Measurements from ENCODE around the gene NPM1.

The NPM1 gene

GRCh38 chr5:171429543-171429910 lies 41.9 kb downstream of the NPM1 start:
- DNase-seq = peak; percentile 43

DNA sequence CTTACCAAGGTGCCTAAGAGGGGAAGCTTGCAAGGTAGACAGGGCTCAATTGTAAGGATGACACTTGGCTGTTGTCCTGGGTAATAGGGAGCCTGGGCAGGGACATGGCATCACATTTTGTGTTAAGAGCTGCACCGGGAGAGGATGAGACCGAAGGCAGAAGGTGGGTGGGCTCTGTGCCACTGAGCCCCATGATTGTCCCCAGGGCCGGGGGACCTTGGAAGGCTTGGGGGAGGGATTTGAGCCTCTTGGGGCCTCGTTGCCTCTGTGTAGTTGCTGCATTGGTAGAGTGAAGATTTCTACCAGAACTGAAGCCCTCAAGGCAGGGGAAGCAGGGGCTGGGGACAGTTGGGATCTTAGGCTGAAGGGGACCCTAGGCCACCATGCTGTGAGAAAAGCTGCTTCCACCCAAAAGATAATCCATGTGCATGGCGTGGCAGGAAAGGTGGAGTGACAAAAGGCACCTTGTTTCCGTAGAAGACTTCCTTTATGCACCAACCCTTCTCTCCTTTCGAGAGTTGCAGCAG lies 43.7 kb downstream of the NPM1 start:
- DNase-seq = peak; percentile 39

DNA sequence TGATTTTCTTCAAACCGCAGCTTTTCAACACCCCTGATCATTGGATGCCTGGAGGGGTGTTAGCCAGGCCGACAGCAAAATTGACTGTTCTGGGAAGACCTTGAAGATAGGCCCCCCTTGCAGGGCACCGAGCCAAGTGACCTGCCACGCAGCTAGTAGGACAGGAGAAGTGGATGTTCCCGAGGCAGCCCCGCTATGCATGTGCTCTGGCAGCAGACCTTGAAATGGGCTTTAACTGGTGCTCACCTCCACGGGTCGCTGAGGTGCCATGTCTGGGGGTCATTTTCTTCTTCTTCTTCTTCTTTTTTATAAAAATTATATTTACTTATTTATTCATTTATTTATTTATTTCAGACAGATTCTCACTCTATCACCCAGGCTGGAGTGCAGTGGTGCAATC lies 44.4 kb downstream of the NPM1 start:
- DNase-seq = peak; percentile 52

DNA sequence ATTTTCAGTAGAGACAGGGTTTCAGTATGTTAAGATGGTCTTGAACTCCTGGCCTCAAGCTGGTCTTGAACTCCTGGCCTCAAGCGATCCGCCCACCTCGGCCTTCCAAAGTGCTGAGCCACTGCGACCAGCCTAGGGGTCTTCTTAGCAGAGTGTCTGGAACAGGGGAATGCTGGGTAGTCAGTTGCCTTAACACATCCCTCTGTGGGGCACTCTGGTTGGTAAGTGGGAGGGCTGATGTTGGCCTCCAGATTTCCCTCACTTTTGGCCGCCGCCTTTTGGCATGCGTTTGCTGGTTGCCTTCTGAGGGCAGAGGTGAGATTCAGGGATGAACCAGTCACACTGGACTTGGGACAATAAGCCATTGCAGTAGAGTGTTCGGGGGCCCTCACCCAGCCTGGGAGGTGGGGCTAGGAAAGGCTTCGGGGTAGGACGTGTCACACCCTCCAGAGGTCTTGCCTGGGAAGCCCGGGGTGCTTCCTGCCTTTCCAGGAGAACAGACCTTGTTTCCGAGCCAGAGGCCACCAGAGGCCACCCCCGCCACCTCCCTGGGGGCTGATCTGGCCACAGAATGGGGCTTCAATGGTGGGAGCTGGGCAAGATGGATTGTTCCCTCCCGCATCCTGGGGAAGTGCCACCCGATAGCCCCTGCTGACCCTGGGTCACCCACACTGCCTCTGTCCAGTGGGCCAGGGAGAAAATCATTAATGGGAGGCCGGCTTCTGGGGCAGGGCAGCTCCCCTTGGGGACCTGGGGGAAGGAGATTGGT lies 45.1 kb downstream of the NPM1 start:
- DNase-seq = no peak

- no peak for DNase-seq
These were observed 45.7 kb downstream of the NPM1 start for GRCh38 chr5:171433352-171433698.

DNA sequence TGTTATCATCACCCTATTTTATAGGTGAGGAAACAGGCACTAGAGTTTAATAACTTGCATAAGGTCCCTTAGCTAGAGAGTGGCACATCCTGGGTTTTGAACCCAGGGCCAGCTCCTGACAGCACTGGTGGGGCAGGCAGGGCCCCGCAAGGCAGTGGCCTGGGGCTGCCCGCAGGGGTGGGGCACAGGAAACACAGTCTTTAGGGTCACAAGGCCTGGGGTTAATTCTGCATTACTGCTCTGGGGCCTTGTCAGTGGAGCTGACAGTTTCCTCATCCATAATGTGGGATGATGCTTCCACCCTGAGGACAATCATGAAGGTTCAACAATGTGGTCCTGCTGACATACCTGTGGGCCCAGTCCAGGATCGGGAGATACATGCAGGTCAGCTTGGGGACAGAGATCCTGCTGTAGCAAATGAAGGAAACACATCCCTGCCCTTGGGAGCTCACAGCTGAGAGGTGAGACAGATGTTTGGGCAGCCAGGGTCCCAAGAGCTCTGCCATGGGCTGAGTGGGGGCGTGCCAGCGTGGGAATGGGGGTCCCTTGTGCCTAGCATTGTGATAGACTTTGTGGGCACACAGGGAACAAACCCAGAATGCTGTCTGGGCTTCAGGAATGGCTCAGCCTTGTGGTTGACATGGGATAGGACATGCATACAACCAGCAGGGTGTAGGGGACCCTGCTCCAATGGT lies 46.5 kb downstream of the NPM1 start:
- no peak for DNase-seq

GRCh38 chr5:171434874-171435273 lies 47.2 kb downstream of the NPM1 start:
- DNase-seq = no peak

DNA sequence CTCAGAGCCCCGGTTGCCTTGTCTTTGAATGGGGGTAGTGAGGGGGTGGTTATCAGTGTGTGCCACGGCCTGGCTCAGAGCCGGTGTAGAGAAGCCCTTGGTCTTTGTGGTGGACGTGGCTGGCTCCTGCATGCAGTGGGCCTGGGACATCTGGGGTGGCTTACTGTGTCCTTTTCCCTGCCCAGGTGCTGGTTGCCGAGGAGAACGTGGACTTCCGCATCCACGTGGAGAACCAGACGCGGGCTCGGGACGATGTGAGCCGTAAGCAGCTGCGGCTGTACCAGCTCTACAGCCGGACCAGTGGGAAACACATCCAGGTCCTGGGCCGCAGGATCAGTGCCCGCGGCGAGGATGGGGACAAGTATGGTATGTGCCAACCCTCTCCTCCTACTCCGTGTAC lies 48.3 kb downstream of the NPM1 start:
- DNase-seq = no peak

GRCh38 chr5:171436804-171437285 lies 49.2 kb downstream of the NPM1 start:
- no peak for DNase-seq

GRCh38 chr5:171437286-171437821 lies 49.7 kb downstream of the NPM1 start:
- no peak for DNase-seq

DNA sequence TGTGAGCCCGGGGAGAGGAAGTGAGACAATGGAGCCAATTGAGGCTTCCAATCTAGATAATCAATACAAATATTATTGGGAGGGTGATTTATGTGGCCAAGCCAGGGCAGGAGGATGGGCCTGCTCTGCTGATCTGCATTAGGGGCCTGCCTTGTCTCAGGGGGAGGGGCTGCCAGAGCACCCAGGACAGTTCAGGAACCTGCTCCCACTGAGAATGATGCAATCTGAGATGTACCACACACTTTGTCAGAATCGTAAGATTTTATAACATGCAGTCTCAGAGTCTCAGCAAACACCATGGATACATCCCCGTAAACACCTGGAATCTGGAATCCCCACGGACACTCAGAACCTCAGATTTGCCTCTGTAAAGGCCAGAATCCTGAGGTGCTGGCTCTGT lies 51.1 kb downstream of the NPM1 start:
- no peak for DNase-seq

DNA sequence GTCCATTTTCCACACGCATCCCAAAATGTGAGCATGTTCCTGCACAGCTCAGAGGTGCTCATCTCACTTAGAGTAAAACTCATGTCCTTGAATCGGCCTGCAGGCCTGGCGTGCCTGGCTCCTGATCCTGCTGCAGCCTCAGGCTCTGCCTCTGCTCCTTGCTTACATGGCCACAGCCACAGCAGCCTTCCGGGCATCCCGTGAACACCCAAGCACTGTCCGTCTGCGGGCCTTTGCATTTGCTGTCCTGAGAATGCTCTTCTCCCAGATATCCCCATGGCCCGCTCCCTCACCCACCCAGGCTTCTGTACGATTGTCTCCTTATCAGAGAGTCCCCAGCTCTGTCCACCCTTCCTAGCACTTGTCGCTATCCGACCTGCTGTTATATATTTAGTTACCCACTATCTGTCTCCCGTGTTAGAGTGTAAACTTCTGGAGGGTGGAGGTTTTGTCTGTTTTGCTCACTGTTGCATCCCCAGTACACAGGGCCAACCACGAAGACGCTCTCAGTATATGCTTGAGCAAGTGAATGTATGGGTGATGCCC lies 53.7 kb downstream of the NPM1 start:
- no peak for DNase-seq

- DNase-seq = no peak
These were observed 54.8 kb downstream of the NPM1 start for GRCh38 chr5:171442287-171443042.

DNA sequence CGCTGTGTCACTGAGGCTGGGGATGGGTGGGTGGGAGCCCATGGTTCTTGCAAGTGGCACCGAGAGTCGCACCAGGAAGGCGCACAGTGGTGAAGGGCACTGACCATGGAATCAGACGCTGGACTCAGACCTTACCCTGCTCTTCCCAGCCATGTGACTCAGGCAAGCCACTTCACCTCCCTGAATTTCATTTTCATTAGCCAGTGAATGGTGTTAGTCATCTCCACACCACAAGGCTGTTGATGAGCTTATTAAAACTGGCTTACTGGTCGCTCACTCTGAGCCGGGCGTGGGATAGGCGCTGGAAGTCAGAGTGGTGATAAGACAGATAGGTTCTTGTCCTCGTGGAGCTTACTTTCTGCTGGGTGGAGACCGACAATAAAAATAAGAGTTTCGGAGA lies 56.9 kb downstream of the NPM1 start:
- no peak for DNase-seq

DNA sequence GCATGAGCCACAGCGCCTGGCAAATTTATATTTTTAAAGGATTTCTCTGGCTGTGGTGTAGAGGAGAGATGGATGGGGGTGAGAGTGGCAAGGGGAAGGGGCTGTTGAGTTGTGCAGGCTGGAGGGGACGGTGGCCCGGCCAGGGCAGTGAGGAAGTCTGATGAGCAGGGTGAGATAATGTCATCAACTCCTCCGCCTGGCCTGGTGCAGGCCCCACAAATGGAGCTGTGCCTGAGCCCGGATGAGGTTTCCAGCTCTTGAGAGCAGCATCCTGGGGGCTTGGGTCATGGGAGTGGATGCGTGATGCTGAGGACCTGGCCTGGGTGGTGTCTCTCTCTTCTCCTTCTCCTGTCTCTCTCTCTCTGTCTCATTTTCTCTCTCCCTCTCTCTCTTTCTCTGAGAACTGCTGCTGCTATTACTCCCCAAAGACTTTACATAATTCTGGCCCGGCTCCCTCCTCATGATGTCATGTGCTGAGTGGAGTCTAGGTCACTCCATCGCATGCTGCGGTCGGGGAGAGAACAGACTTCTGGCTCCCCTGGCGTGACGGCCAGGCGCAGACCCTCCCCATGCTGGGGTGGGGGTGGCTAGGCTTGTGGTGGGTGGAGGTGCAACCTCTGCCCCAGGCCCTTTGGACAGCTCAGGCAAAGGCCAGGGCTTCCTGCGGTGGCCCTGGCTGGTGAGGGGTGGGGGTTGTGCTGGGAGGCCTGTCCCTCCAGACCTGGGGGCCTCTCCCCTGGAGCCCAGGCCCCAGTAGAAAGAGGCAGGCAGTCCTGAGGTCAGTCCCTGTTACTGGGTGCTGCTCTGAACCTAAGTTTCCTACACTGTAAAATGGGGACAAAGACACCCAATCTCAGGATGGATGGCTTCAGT lies 58.2 kb downstream of the NPM1 start:
- DNase-seq = no peak

GRCh38 chr5:171447226-171447625 lies 59.6 kb downstream of the NPM1 start:
- no peak for DNase-seq

- no peak for DNase-seq
These were observed 61.8 kb downstream of the NPM1 start for GRCh38 chr5:171449426-171449825.

DNA sequence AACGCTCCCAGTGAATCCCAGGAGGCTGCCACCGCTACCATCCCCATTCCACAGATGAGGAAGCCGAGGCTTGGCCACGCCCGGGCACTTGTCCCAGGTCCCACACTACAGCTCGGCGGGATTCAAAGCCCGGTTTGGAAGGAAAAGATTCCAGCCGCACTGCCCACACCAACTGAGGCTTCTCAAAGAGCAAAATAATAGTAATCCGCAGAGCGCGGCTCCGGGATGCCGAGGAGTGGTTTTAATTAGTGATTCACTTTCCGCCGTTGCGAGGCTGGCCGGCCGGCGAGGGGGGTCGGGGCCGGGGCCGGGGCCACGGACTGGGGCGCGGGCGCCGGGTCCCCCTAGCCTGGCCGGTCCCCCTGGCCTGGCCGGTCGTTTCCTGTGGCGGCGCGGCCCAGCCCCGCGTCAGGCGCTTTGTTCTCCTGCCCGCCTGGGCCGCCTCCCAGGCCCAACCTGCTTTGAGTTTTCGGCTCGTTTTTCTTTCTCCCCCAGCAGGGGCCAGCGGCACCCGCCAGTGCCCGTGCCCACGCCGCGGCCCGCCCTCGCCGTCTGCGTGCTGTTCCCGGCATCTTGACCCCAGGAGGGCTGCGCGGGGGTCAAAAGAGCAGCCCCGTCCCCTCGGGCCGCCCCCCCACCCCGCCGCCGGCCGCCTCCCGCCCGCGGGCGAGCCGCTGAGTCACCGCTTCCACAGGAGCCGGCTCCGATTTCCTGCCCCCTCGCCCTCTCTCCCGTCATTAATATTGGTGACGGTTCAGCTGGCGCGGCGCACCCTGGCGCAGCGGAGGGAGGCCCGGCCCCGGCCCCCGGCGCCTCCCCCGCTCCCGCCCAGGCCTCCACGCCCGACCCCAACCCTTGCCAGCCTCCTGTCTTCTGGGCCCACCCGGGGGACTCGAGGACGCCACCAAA lies 63.0 kb downstream of the NPM1 start:
- peak; percentile 69 for DNase-seq

- DNase-seq = no peak
These were observed 63.8 kb downstream of the NPM1 start for GRCh38 chr5:171451421-171451820.

- no peak for DNase-seq
These were observed 65.5 kb downstream of the NPM1 start for GRCh38 chr5:171453056-171453725.

Measured in activated effector memory CD4-positive, alpha-beta T cell treated with anti-CD3 and anti-CD28 coated beads, Interleukin-2, amount 50 U/mL, for 16 hours (primary cell).